Liver (tissue), 9 donors: ENCODE measurements around the gene SH3RF3. TPM values are rescaled to one million over a fixed set of nuclear protein-coding genes. Genes with fewer than 3 reads are reported as not detected.

Experiments used
- DNase-seq: peaks from one replicate; pipeline ENCODE4 v3.0.0-alpha.2; 2017; ENCODE audit warnings: low spot score
- H3K27ac ChIP-seq, 2 donors: one replicate each; pipeline ENCODE4 v1.7.0; 2013; ENCODE audit warnings: inconsistent platforms in 2 of 2, low read length in 2 of 2, control low read depth in 1 of 2, low read depth in 1 of 2, mild to moderate bottlenecking in 1 of 2
- H3K27me3 ChIP-seq, 4 donors: one replicate each; pipeline versions ENCODE4 v1.6.1 to v1.7.0; 2013; ENCODE audit warnings: low read length in 3 of 4, inconsistent platforms in 1 of 4, mild to moderate bottlenecking in 1 of 4, moderate library complexity in 1 of 4; ENCODE audit not compliant: control insufficient read depth in 4 of 4, insufficient read depth in 4 of 4
- H3K36me3 ChIP-seq, 4 donors: one replicate each; pipeline versions ENCODE4 v1.6.1 to v1.7.0; 2013; ENCODE audit warnings: low read length in 3 of 4, mild to moderate bottlenecking in 3 of 4, low read depth in 1 of 4, moderate library complexity in 1 of 4; ENCODE audit not compliant: control insufficient read depth in 4 of 4, insufficient read depth in 3 of 4
- H3K4me1 ChIP-seq, 4 donors: one replicate each; pipeline versions ENCODE4 v1.6.1 to v1.7.0; 2013; ENCODE audit warnings: low read length in 3 of 4, mild to moderate bottlenecking in 3 of 4, moderate library complexity in 1 of 4; ENCODE audit not compliant: control insufficient read depth in 4 of 4, insufficient read depth in 4 of 4
- H3K4me3 ChIP-seq, 3 donors: one replicate each; pipeline versions ENCODE4 v1.6.1 to v1.7.0; 2013; ENCODE audit warnings: low read length in 3 of 3, control low read depth in 1 of 3, low read depth in 1 of 3, mild to moderate bottlenecking in 1 of 3
- H3K9ac ChIP-seq, 2 donors: one replicate each; pipeline ENCODE4 v1.7.0; 2013; ENCODE audit warnings: low read length in 2 of 2, mild to moderate bottlenecking in 2 of 2, moderate library complexity in 2 of 2, control low read depth in 1 of 2, low read depth in 1 of 2
- H3K9me3 ChIP-seq, 4 donors: one replicate each; pipeline versions ENCODE4 v1.6.1 to v1.7.0; 2013; ENCODE audit warnings: low read length in 3 of 4; ENCODE audit not compliant: control insufficient read depth in 4 of 4
- CTCF ChIP-seq: fragments of 150-350 bp; IDR thresholded peaks from 2 replicates; pipeline ENCODE4 v1.5.1; 2017; ENCODE audit warnings: improper control_type of control experiment, low read depth, low read length; ENCODE audit not compliant: missing input control
- FOXA1 ChIP-seq: IDR thresholded peaks from 2 replicates; pipeline ENCODE4 v1.6.1; 2016; ENCODE audit warnings: antibody characterized with exemption
- FOXA2 ChIP-seq: IDR thresholded peaks from 2 replicates; pipeline ENCODE4 v1.6.1; 2016; ENCODE audit warnings: antibody characterized with exemption
- GABPA ChIP-seq, 2 donors: IDR thresholded peaks in 1 of 2; conservative IDR thresholded peaks in 1 of 2; 2 replicates each; pipeline ENCODE4 v1.6.1; 2016; ENCODE audit warnings: antibody characterized with exemption in 2 of 2, mild to moderate bottlenecking in 1 of 2, moderate library complexity in 1 of 2
- HNF4A ChIP-seq, 2 donors: conservative IDR thresholded peaks; 2 replicates each; pipeline ENCODE4 v1.6.1; 2016; ENCODE audit warnings: antibody characterized with exemption in 2 of 2, mild to moderate bottlenecking in 2 of 2
- HNF4G ChIP-seq: IDR thresholded peaks from 2 replicates; pipeline ENCODE4 v1.6.1; 2016; ENCODE audit warnings: antibody characterized with exemption
- JUND ChIP-seq, 2 donors: IDR thresholded peaks; 2 replicates each; pipeline ENCODE4 v1.6.1; 2016; ENCODE audit warnings: antibody characterized with exemption in 2 of 2
- MAX ChIP-seq: IDR thresholded peaks from 2 replicates; pipeline ENCODE4 v1.6.1; 2016; ENCODE audit warnings: antibody characterized with exemption
- NR2F2 ChIP-seq: IDR thresholded peaks from 2 replicates; pipeline ENCODE4 v1.6.1; 2016; ENCODE audit warnings: antibody characterized with exemption
- RAD21 ChIP-seq, 2 donors: IDR thresholded peaks; 2 replicates each; pipeline ENCODE4 v1.6.1; 2016; ENCODE audit warnings: antibody characterized with exemption in 2 of 2, mild to moderate bottlenecking in 2 of 2
- REST ChIP-seq: IDR thresholded peaks from 2 replicates; pipeline ENCODE4 v1.6.1; 2016; ENCODE audit warnings: antibody characterized with exemption, mild to moderate bottlenecking
- RXRA ChIP-seq, 2 donors: IDR thresholded peaks; 2 replicates each; pipeline ENCODE4 v1.6.1; 2017 to 2018; ENCODE audit warnings: antibody characterized with exemption in 2 of 2, mild to moderate bottlenecking in 1 of 2
- TAF1 ChIP-seq: conservative IDR thresholded peaks from 2 replicates; pipeline ENCODE4 v1.6.1; 2016; ENCODE audit warnings: antibody characterized with exemption, mild to moderate bottlenecking
- YY1 ChIP-seq: IDR thresholded peaks from 2 replicates; pipeline ENCODE4 v1.6.1; 2016; ENCODE audit warnings: antibody characterized with exemption, mild to moderate bottlenecking
- ZBTB33 ChIP-seq: IDR thresholded peaks from 2 replicates; pipeline ENCODE4 v1.6.1; 2016; ENCODE audit warnings: antibody characterized with exemption
- WGBS: extraction: QIAGEN DNeasy Blood & Tissue Kit; methylation state at CpG from one replicate; pipeline ENCODE4 v1.1.7; 2013; 5-methylcytosine and 5-hydroxymethylcytosine counted together
- polyA plus RNA-seq, 2 donors: library from polyadenylated mRNA; stranded (reverse) in 1 of 2; unstranded in 1 of 2; fragments of 200-250 nt in 1 of 2; fragments of >200 nt in 1 of 2; fragmentation: Nextera tagmentation in 1 of 2; extraction: Ambion mirVana in 1 of 2; gene quantifications; one replicate each; pipeline versions ENCODE4 v1.2.1 to v1.2.3, GENCODE V29; 2013 to 2015
- total RNA-seq, 2 donors: library from RNA; depleted of rRNA; stranded (reverse); fragments of >200 nt; gene quantifications; one replicate each; pipeline ENCODE4 v1.2.3, GENCODE V29; 2014
- donor health status: healthy.
- donor health status: healthy.
- donor health status: healthy.
- donor health status: healthy.
- donor health status: healthy.

Gene SH3RF3
- total and polyA plus RNA-seq, 4 donors = 0.11 to 1.0 (median 0.54) TPM

- Histone ChIP-seq H3K36me3 (no peaks in the 10 kb centered on the region), H3K27me3 (no peaks in the 10 kb centered on the region), H3K4me3 (no peak overlapping the region), H3K9me3 (no peaks in the 10 kb centered on the region), H3K27ac (no peak overlapping the region), H3K4me1 (no peaks in the 10 kb centered on the region), H3K9ac (no peak overlapping the region)
- 89% methylated on average over 9 of the region's 9 CpGs for WGBS
- DNase-seq = no peak
- TF ChIP-seq GABPA (IDR thresholded peaks at IDR 0.05 in 1 of 2, conservative IDR thresholded peaks at IDR 0.05 in 1 of 2) = no peak
- no peak for TF ChIP-seq RAD21 (IDR thresholded peaks at IDR 0.05)
- TF ChIP-seq TAF1 = no peak
- TF ChIP-seq YY1 = no peak
- TF ChIP-seq HNF4G = no peak
- no peak for TF ChIP-seq FOXA2
- TF ChIP-seq FOXA1 = no peak
- TF ChIP-seq ZBTB33 = no peak
- no peak for TF ChIP-seq REST
- TF ChIP-seq NR2F2 = no peak
- TF ChIP-seq RXRA (IDR thresholded peaks at IDR 0.05) = no peak
These were observed 215.3 kb downstream of the SH3RF3 start for GRCh38 chr2:109344270-109344805.

GRCh38 chr2:109345091-109345490, 216.1 kb downstream of the SH3RF3 start:
- TF ChIP-seq ZBTB33 (no peak), CTCF (no peak), RXRA (IDR thresholded peaks at IDR 0.05) (no peak), MAX (no peak), YY1 (no peak), REST (no peak), TAF1 (no peak), JUND (IDR thresholded peaks at IDR 0.05) (no peak), FOXA1 (no peak), HNF4A (conservative IDR thresholded peaks at IDR 0.05) (no peak), FOXA2 (no peak), HNF4G (no peak)
- 95% methylated on average over 10 of the region's 10 CpGs for WGBS
- no peaks in the 10 kb centered on the region for H3K4me1 ChIP-seq
- no peaks in the 10 kb centered on the region for H3K9me3 ChIP-seq
- H3K27me3 ChIP-seq = no peaks in the 10 kb centered on the region
- H3K27ac ChIP-seq = no peak overlapping the region
- no peaks in the 10 kb centered on the region for H3K36me3 ChIP-seq
- no peak overlapping the region for H3K9ac ChIP-seq
- no peak overlapping the region for H3K4me3 ChIP-seq
- no peak for DNase-seq
